NCI-H774 (cell line): Measurements from ENCODE around the gene OR5AU1.

Source experiments
- DNase-seq: peaks from one replicate; lab custom pipeline; 2025; lab: John Stamatoyannopoulos, UW

The OR5AU1 gene

GRCh38 chr14:21106498-21107282, 49.2 kb downstream of the OR5AU1 start:
- peak; percentile 81 for DNase-seq

DNA sequence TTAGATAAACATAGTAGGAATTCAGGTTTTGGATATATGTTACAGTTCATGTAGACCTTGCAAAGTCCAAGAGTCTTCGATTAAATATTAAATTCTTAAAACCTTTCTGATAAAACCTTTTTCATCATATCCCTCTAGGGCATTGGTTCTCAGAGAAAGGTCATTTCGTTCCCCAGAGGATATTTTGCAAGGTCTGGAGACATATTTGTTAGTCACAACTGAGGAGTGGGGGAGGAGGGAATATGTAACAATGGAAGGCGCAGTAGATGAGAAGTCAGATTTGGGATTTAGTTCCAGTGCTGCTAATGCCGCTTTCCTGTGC, 49.7 kb downstream of the OR5AU1 start:
- no peak for DNase-seq

- no peak for DNase-seq
These were observed 50.8 kb downstream of the OR5AU1 start for GRCh38 chr14:21105095-21105494.
